NCI-H187 treated with DMSO at 0.1 percent for 48 hours (cell line): Measurements from ENCODE around the gene TPK1.

ENCODE experiments used
- DNase-seq: peaks from one replicate; lab custom pipeline; 2025; lab: John Stamatoyannopoulos, UW

TPK1 gene

DNA sequence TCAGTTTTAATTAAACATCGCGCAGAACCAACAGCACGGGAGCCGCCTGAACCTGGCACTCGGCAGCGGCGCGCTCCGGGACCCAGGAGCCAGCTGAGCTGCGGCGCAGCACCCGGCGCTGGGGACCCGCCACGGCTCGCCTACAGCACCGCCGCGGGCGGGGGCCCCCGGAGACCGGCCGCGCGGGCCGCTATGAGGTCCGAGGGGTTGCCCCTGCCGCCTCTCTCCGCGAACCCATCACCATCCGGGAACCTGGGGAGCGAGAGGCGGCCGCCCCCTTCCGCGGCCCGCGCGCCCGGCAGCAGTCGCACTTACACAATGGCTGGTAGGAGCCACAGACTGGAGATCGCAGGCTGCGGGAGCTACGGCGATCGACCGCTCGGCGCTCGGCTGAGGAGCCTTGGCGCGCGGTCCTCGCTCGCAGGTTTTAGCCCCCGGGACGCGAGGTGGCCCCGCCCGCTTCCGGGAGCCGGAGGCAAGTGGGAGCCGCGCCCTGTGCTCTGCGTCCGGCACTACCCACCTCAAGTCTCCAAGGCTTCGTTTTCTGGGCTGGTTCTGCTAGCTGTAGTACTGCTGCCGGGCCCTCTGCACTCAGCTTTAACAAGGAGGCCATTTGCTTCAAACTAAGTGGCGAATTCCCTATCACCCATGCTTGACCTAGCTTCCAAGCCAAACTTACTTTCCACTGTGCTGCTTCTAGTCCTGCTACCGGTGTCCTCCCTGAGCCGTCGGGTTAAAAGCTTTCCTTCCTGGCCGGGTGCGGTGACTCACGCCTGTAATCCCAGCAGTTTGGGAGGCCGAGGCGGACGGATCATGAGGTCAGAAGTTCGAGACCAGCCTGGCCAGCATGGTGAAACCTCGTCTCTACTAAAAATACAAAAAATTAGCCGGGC, at the start of gene TPK1:
Gene TPK1 (minus strand): TSS at position 402 of the 893 bp plus-strand sequence. CDS start 451 bp downstream, outside the sequence.
- no peak for DNase-seq

- DNase-seq, result no peak
Measured at GRCh38 chr7:144885478-144885877, 49.6 kb upstream of the TPK1 start.

DNA sequence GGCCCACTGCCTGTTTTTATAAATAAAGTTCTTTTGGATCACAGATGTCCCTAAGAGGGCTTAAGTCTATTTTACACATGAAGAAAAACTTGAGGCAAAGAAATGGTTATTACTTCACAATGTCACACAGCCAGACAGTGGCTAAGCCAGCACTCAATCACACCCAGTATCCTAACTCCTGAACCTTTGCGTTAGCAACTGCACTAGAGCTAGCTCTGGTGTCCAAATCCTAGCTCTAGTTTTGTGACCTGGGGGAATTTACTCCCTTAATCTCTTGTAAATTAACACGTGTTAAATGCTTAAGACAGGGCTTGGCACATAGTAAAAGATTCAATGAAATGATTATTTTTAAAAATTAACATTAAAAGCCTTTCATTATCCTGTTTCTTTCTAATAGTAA, 49.0 kb upstream of the TPK1 start:
- no peak for DNase-seq

DNA sequence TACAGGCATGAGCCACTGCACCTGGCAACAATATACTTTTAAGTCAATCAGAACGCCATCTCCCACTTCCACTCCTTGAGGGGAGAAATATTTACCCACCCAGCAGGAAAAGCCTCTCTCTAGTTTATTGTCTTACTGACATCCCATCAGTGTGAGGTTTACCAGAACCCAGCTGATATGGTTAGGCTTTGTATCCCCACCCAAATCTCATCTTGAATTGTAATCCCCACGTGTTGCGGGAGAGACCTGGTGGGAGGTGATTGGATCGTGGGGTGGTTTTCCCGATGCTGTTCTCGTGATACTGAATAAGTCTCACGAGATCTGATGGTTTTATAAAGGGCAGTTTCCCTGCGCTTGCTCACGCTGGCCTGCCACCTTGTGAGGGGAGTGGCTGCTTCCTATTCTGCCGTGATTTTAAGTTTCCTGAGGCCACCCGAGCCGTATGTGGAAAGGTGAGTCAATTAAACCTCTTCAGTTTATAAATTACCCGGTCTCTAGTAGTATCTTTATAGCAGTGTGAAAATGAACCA, 37.5 kb upstream of the TPK1 start:
- DNase-seq, result no peak

DNA sequence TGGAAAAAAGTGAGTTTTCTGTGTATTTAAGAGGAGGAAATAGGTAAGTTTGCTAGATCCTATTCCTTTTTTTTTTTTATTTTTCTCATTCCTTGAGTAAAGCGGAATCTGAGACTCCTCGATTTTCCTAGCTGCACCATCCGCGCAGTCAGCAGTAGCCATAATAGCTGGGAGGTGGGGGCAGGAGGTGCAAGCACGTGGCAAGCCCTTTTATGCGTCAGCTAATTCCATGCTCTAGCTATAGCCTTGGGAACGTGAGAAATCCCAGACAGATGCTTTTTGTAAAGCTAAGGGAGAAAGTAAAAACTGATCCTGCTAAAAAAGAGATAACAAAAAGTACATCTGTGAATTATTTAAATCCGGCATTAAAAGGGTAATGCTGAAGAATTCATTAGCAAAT, 33.2 kb upstream of the TPK1 start:
- DNase-seq, result no peak

- no peak for DNase-seq
Measured at GRCh38 chr7:144866189-144866588, 30.3 kb upstream of the TPK1 start.

- no peak for DNase-seq
Measured at GRCh38 chr7:144863320-144863647, 27.4 kb upstream of the TPK1 start.

DNA sequence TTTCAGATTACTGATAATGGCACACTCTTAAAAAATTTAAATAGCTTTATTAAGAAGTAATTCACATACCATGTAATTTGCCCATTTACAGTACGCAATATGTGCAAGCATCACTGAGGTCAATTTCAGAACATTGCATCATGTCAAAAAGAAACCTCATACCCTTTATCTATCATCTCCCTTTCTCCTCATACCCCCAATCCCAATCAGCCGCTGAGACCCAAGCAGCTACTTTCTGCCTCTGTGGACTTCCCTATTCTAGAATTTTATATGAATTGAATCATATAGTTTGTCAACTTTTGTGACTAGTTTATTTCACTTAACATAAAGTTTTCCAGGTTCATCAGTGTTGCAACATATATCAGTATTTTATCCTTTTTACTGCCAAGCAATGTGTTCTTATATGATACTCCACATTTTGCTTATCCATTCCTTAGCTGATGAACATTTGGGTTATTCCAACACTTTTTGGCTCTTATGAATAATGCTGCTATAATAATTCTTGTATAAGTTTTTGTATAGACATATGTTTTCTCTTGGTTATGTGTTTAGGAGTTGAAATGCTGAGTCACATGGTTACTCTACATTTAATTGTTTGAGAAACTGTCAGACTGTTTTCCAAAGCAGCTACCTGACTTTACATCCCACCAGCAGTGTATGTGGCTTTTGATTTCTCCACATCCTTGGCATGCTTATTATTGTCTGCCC, 26.9 kb upstream of the TPK1 start:
- DNase-seq, result no peak

DNA sequence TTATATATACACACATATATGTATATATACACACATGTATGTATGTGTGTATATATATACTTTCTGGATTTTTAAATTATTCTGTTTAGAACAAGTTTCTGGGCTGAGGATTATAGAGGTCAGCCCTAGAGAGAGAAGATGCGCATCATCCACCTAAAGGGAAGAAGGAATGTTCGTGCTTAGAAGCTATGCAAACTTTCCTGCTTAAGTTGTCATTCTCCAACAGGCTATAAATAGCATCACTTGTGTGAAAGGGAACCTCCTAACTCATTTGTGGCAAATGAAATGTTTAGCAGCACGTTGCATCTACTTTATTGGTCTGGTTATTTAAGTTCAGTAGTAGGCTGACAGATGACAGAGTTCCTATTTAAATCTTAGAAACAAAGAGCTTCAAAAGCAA, 23.9 kb upstream of the TPK1 start:
- no peak for DNase-seq

GRCh38 chr7:144857463-144857862, 21.6 kb upstream of the TPK1 start:
- no peak for DNase-seq

- no peak for DNase-seq
Measured at GRCh38 chr7:144854839-144855424, 19.1 kb upstream of the TPK1 start.

DNA sequence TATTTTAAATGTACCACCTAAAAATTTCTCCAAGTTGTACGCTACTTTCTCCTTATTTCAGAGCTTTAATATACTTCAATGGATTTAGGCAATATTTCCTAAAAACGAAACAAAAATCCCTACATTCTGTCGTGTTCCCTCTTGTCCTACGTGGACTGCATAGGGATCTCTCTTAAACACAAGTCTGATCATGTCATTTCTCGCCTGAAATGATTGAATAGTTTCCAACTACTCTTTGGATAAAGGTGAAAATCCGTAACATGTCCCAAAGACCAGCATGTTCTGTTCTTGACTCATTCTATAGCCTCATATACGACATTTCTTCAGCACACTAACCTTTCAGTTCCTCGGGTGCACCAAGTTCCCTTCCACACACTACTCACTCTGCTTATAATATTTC, 17.7 kb upstream of the TPK1 start:
- no peak for DNase-seq

GRCh38 chr7:144848078-144848477, 12.2 kb upstream of the TPK1 start:
- DNase-seq, result no peak

- no peak for DNase-seq
Measured at GRCh38 chr7:144842377-144842851, 6.6 kb upstream of the TPK1 start.

DNA sequence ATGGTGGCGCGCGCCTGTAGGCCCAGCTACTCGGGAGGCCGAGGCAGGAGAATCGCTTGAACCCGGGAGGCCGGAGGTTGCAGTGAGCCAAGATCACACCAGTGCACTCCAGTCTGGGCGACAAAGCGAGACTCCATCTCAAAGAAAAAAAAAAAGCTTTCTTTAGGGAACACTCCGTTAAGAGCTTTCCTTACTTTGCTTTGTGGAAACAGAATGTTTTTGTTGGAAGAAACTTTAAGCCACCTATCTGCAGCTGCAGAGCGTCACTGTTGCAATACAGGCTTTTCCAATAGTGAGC, 641 bp upstream of the TPK1 start:
- DNase-seq, result no peak

DNA sequence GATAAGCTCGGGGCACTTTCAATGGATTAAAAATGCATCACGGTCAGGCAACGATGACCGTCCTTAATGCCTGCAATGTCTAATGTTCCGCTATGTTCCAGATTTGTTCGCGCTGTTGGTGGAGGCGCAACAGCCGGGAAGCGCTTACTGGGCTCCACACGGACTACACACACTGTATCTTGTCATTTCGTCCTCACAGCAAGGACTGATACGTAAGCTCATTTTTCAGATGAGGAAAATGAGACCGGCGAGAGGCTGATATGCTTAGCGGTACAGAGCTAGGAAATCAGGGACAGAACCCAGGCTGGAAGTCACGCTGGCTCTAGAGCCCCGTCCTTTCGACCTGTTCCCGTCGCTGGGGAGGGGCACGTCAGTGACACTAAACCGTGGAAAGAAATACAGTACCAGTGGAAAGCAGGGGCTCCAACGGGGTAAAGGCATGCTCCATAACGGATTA, 670 bp downstream of the TPK1 start:
- DNase-seq, result no peak

DNA sequence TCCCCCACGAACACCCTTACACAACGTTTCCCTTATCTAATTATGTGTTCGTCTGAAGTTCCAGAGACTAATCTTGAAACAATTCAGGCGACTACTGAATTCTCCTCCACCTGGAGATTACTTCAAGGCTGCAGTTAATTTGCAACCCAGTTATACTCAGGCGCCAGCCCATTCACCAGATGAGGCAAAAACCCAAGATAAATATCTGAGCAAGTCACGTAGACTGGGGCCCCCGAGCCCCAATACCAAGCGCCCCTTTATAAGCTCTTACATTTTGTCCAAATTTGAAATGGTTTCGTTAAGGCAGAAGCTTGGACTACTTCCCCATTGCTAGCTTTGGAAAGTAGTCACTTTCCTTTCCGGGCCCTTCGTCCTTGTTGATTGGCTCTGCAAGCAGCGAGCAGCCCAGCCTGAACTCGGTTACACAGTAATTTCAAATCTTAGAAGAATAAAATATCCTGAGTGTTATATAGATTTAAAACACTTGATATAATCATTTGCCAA, 1.2 kb downstream of the TPK1 start:
- DNase-seq, result no peak

- no peak for DNase-seq
Measured at GRCh38 chr7:144830811-144831210, 5.0 kb downstream of the TPK1 start.

- no peak for DNase-seq
Measured at GRCh38 chr7:144830024-144830785, 5.6 kb downstream of the TPK1 start.

- no peak for DNase-seq
Measured at GRCh38 chr7:144827621-144828020, 8.2 kb downstream of the TPK1 start.

GRCh38 chr7:144826208-144826607, 9.6 kb downstream of the TPK1 start:
- no peak for DNase-seq

DNA sequence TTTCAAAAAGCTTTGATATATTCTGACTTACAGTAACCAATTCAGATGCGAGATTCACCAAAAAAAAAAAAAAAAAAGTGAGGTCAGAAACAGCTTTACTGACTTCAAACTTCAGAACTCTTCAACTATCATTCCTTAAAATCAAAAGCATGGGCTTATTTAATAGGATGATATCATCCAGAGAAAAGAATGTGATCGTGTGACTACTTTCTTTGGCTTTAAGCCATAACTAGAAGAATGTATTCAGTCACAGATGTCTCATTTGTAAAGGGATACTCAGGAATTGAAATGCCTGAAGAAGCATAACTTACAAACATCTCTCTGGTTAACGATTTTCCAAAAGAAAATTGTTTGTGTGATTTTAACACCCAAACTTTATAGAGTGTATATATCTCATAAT, 11.5 kb downstream of the TPK1 start:
- DNase-seq, result no peak
